ENCODE results near the gene ZNF536. TPM values are rescaled to one million over a fixed set of nuclear protein-coding genes. Genes with fewer than 3 reads are reported as not detected.

ZNF536 gene
- total RNA-seq, 1 experiment from 2014 or later = not detected

DNA sequence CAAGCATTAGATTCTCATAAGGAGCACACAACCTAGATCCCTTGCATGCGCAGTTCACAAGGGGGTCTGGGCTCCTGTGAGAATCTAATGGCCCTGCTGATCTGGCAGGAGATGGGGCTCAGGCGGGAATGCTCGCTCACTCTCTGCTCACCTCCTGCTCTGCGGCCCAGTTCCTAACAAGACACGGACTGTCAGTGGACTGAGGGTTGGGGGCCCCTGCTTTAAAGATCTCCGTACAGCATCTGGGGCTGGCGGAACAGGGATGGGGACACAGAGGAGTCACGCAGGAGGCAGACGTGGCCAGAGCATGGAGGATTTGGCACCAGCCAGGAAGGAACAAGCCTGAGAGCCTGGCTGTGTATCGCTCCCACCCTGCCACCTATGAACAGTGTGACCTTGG is 37.3 kb upstream of the ZNF536 start:
- Mint-ChIP-seq H3K27ac (no peak overlapping the region), H3K27me3 (ENCODE audit: low read depth) (peaks cover 6% of the 10 kb centered on the region), H3K4me3 (no peak overlapping the region), H3K36me3 (ENCODE audit: insufficient read depth in 1 of 3, low read depth in 3 of 3) (no peaks in the 10 kb centered on the region), H3K9me3 (no peaks in the 10 kb centered on the region; a peak in 1 of 5 replicates), H3K4me1 (no peaks in the 10 kb centered on the region; a peak in 1 of 4 replicates)
- H3K79me1 ChIP-seq (ENCODE audit: insufficient read depth, low read depth, low read length, poor library complexity, severe bottlenecking) = no peaks in the 10 kb centered on the region
- H3K56ac ChIP-seq (ENCODE audit: insufficient read length, low read depth, low read length) = no peak overlapping the region
- no peak overlapping the region for H2BK12ac ChIP-seq (ENCODE audit: insufficient read length, low read depth, low read length)
- no peak overlapping the region for H3K4ac ChIP-seq (ENCODE audit: low read depth, low read length)
- no peaks in the 10 kb centered on the region for H3K27me3 ChIP-seq (ENCODE audit: insufficient read depth, low read length)
- no peak overlapping the region for H2BK15ac ChIP-seq (ENCODE audit: low read depth, low read length)
- no peak overlapping the region for H2BK20ac ChIP-seq (ENCODE audit: low read depth, low read length, poor library complexity, severe bottlenecking)
- no peak overlapping the region for H2BK5ac ChIP-seq (ENCODE audit: insufficient read length, low read length)
- no peak overlapping the region for H4K8ac ChIP-seq (replicated peaks; ENCODE audit: insufficient read length, low read depth, low read length)
- no peaks in the 10 kb centered on the region for H3K4me1 ChIP-seq (ENCODE audit: insufficient read depth, low read length)
- no peaks in the 10 kb centered on the region for H4K20me1 ChIP-seq (ENCODE audit: control insufficient read depth, insufficient read depth, insufficient read length)
- TF ChIP-seq, protein P1, sequence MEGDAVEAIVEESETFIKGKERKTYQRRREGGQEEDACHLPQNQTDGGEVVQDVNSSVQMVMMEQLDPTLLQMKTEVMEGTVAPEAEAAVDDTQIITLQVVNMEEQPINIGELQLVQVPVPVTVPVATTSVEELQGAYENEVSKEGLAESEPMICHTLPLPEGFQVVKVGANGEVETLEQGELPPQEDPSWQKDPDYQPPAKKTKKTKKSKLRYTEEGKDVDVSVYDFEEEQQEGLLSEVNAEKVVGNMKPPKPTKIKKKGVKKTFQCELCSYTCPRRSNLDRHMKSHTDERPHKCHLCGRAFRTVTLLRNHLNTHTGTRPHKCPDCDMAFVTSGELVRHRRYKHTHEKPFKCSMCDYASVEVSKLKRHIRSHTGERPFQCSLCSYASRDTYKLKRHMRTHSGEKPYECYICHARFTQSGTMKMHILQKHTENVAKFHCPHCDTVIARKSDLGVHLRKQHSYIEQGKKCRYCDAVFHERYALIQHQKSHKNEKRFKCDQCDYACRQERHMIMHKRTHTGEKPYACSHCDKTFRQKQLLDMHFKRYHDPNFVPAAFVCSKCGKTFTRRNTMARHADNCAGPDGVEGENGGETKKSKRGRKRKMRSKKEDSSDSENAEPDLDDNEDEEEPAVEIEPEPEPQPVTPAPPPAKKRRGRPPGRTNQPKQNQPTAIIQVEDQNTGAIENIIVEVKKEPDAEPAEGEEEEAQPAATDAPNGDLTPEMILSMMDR (conservative IDR thresholded peaks at IDR 0.05) = no peak
- H3K23ac ChIP-seq (ENCODE audit: insufficient read length, low read depth, low read length) = no peak overlapping the region
- no peak overlapping the region for H2AFZ ChIP-seq (ENCODE audit: low read length)
- no peak overlapping the region for H3K9ac ChIP-seq (ENCODE audit: extremely low read depth, insufficient read length, low read length)
- no peaks in the 10 kb centered on the region for H3K79me2 ChIP-seq (ENCODE audit: insufficient read depth, low read length)
- no peak overlapping the region for H3K4me2 ChIP-seq (ENCODE audit: insufficient read depth, insufficient read length, low read length)
- H4K91ac ChIP-seq (ENCODE audit: insufficient read length, low read depth, low read length) = no peak overlapping the region
- H3K27ac ChIP-seq (ENCODE audit: insufficient read length, low read depth, low read length) = no peak overlapping the region
- no peak overlapping the region for H3K14ac ChIP-seq (ENCODE audit: insufficient read depth, low read length)
- H3K23me2 ChIP-seq (ENCODE audit: insufficient read length, low read depth, low read length, poor library complexity, severe bottlenecking) = no peaks in the 10 kb centered on the region
- H3K18ac ChIP-seq (ENCODE audit: insufficient read length, low read depth, low read length) = no peak overlapping the region
- H3T11ph ChIP-seq (ENCODE audit: low read length) = no peak overlapping the region
- DNase-seq = no peak
- H2AK5ac ChIP-seq (ENCODE audit: insufficient read length, low read length) = no peak overlapping the region
- no peak overlapping the region for H4K5ac ChIP-seq (ENCODE audit: insufficient read length, low read depth, low read length)
- no peaks in the 10 kb centered on the region for H3K9me3 ChIP-seq (ENCODE audit: control insufficient read depth, low read depth, low read length)
- H2BK120ac ChIP-seq (ENCODE audit: low read depth, low read length, poor library complexity, severe bottlenecking) = no peak overlapping the region
- no CpG with 5 or more reads among the region's 10 CpGs for WGBS (ENCODE audit: extremely low coverage, insufficient read length, low lambda C conversion rate)

Data from H9 (cell line).